Immature natural killer cell (primary cell): ENCODE data around the gene NUP35. TPM values are rescaled to one million over a fixed set of nuclear protein-coding genes. Genes with fewer than 3 reads are reported as not detected.
"Not testable (repeated sequence)": the region's sequence is repeated elsewhere in the genome, so short reads cannot be mapped to it uniquely, and the experiment has no call there.

ENCODE experiments used
- DNase-seq, 3 donors: peaks; one replicate each; pipeline ENCODE4 v3.0.0; 2022; ENCODE audit warnings: mixed read lengths in 1 of 3
- H3K27ac Mint-ChIP-seq, 6 donors: one replicate each; pipeline ENCODE4 v1.8.0; 2020; ENCODE audit warnings: mixed read lengths in 6 of 6, mild to moderate bottlenecking in 5 of 6, inconsistent platforms in 4 of 6, moderate library complexity in 3 of 6
- H3K27me3 Mint-ChIP-seq, 3 donors: one replicate each; pipeline ENCODE4 v1.8.0; 2020 to 2021; ENCODE audit warnings: low read depth in 3 of 3, mild to moderate bottlenecking in 3 of 3, mixed read lengths in 3 of 3, moderate library complexity in 3 of 3, inconsistent platforms in 1 of 3
- H3K36me3 Mint-ChIP-seq, 3 donors: one replicate each; pipeline ENCODE4 v1.8.0; 2020; ENCODE audit warnings: mixed read lengths in 3 of 3, inconsistent platforms in 2 of 3, mild to moderate bottlenecking in 2 of 3
- H3K4me1 Mint-ChIP-seq, 2 donors: one replicate each; pipeline ENCODE4 v1.8.0; 2020; ENCODE audit warnings: inconsistent platforms in 2 of 2, mild to moderate bottlenecking in 2 of 2, mixed read lengths in 2 of 2, moderate library complexity in 1 of 2
- H3K4me3 Mint-ChIP-seq, 5 donors: one replicate each; pipeline ENCODE4 v1.8.0; 2020; ENCODE audit warnings: mild to moderate bottlenecking in 5 of 5, mixed read lengths in 5 of 5, inconsistent platforms in 3 of 5, moderate library complexity in 3 of 5
- H3K9me3 Mint-ChIP-seq, 6 donors: one replicate each; pipeline ENCODE4 v1.8.0; 2020; ENCODE audit warnings: mild to moderate bottlenecking in 6 of 6, mixed read lengths in 6 of 6, inconsistent platforms in 4 of 6, moderate library complexity in 3 of 6
- polyA plus RNA-seq, 3 donors: library from polyadenylated mRNA; unstranded; fragments of 300-500 nt; fragmentation: Illumina TruSeq; gene quantifications; one replicate each; pipeline ENCODE4 v1.2.3, GENCODE V29; 2021

Gene NUP35
- polyA plus RNA-seq, 3 donors from 2014 or later, result 2.4 to 6.1 (median 5.0) TPM

GRCh38 chr2:183112577-183112976, 11.7 kb upstream of the NUP35 start:
- H3K9me3 Mint-ChIP-seq, result no peaks in the 10 kb centered on the region
- H3K4me1 Mint-ChIP-seq, result no peaks in the 10 kb centered on the region
- no peak overlapping the region for H3K27ac Mint-ChIP-seq
- H3K4me3 Mint-ChIP-seq, result no peak overlapping the region
- H3K27me3 Mint-ChIP-seq, result peaks cover 0 to 21% (median 9%) of the 10 kb centered on the region in 3 donors
- no peaks in the 10 kb centered on the region for H3K36me3 Mint-ChIP-seq
- no peak for DNase-seq

- Mint-ChIP-seq H3K4me3 (no peak overlapping the region), H3K36me3 (no peaks in the 10 kb centered on the region), H3K9me3 (no peaks in the 10 kb centered on the region), H3K4me1 (no peaks in the 10 kb centered on the region), H3K27ac (no peak overlapping the region), H3K27me3 (peaks cover 0 to 24% (median 9%) of the 10 kb centered on the region in 3 donors)
- DNase-seq, result no peak
Measured at GRCh38 chr2:183113630-183114029, 10.6 kb upstream of the NUP35 start.

GRCh38 chr2:183117226-183117625, 7.0 kb upstream of the NUP35 start:
- Mint-ChIP-seq H3K4me1 (no peaks in the 10 kb centered on the region), H3K4me3 (no peak overlapping the region), H3K9me3 (no peaks in the 10 kb centered on the region), H3K36me3 (no peaks in the 10 kb centered on the region), H3K27me3 (peaks cover 4 to 32% (median 4%) of the 10 kb centered on the region in 3 donors), H3K27ac (no peak overlapping the region)
- DNase-seq, result no peak

- Mint-ChIP-seq H3K4me3 (peak overlapping the region; percentile 88 to 99 (median 98)), H3K4me1 (peaks cover 22 to 35% of the 10 kb centered on the region in 2 donors), H3K9me3 (no peaks in the 10 kb centered on the region), H3K36me3 (no peaks in the 10 kb centered on the region), H3K27ac (peak overlapping the region; percentile 89 to 98 (median 95)), H3K27me3 (peaks cover 0 to 18% (median 6%) of the 10 kb centered on the region in 3 donors)
- DNase-seq, result no peak
Measured at GRCh38 chr2:183123117-183123958, 905 bp upstream of the NUP35 start.

- Mint-ChIP-seq H3K27ac (peak overlapping the region; percentile 89 to 98 (median 95)), H3K36me3 (peaks cover 1 to 2% (median 1%) of the 10 kb centered on the region in 3 donors), H3K27me3 (peaks cover 0 to 14% (median 6%) of the 10 kb centered on the region in 3 donors), H3K9me3 (no peaks in the 10 kb centered on the region), H3K4me1 (peaks cover 22 to 35% of the 10 kb centered on the region in 2 donors), H3K4me3 (peak overlapping the region; percentile 88 to 99 (median 98))
- DNase-seq, result no peak
Measured at GRCh38 chr2:183123959-183124221, 353 bp upstream of the NUP35 start.

GRCh38 chr2:183124957-183125255, 663 bp downstream of the NUP35 start:
- no peak for DNase-seq
- Mint-ChIP-seq H3K4me3 (peak overlapping the region; percentile 88 to 99 (median 98)), H3K27me3 (peaks cover 0 to 13% (median 3%) of the 10 kb centered on the region in 3 donors), H3K36me3 (peaks cover 4 to 6% (median 5%) of the 10 kb centered on the region in 3 donors), H3K4me1 (peaks cover 22 to 35% of the 10 kb centered on the region in 2 donors), H3K27ac (peak overlapping the region; percentile 89 to 98 (median 95)), H3K9me3 (no peaks in the 10 kb centered on the region)

- Mint-ChIP-seq H3K36me3 (peaks cover 4 to 6% (median 5%) of the 10 kb centered on the region in 3 donors), H3K27ac (peak overlapping the region in 1 of 6 donors; percentile 94), H3K4me3 (peak overlapping the region; percentile 88 to 99 (median 98)), H3K27me3 (peaks cover 0 to 8% (median 3%) of the 10 kb centered on the region in 3 donors), H3K4me1 (peaks cover 22 to 35% of the 10 kb centered on the region in 2 donors), H3K9me3 (no peaks in the 10 kb centered on the region)
- no peak for DNase-seq
Measured at GRCh38 chr2:183125659-183126341, 1.6 kb downstream of the NUP35 start.

- peaks cover 4 to 10% (median 5%) of the 10 kb centered on the region in 3 donors for H3K36me3 Mint-ChIP-seq
- H3K4me1 Mint-ChIP-seq, result peaks cover 22 to 35% of the 10 kb centered on the region in 2 donors
- no peak for DNase-seq
- no peak overlapping the region for H3K27ac Mint-ChIP-seq
- H3K27me3 Mint-ChIP-seq, result peaks cover 0 to 6% (median 2%) of the 10 kb centered on the region in 3 donors
- no peak overlapping the region for H3K4me3 Mint-ChIP-seq
- H3K9me3 Mint-ChIP-seq, result no peaks in the 10 kb centered on the region
Measured at GRCh38 chr2:183126635-183127034, 2.4 kb downstream of the NUP35 start.

- Mint-ChIP-seq H3K4me3 (no peak overlapping the region), H3K9me3 (no peaks in the 10 kb centered on the region), H3K27ac (no peak overlapping the region), H3K4me1 (no peaks in the 10 kb centered on the region), H3K36me3 (peaks cover 9 to 17% (median 15%) of the 10 kb centered on the region in 3 donors), H3K27me3 (peaks cover 0 to 2% (median 0%) of the 10 kb centered on the region in 3 donors)
- no peak for DNase-seq
Measured at GRCh38 chr2:183134016-183134415, 9.8 kb downstream of the NUP35 start.

GRCh38 chr2:183148955-183149354, 24.7 kb downstream of the NUP35 start:
- no peak for DNase-seq
- Mint-ChIP-seq H3K27me3 (no peaks in the 10 kb centered on the region), H3K4me3 (no peak overlapping the region), H3K27ac (no peak overlapping the region), H3K4me1 (peaks cover 2 to 15% of the 10 kb centered on the region in 2 donors), H3K9me3 (peaks cover 0 to 4% (median 0%) of the 10 kb centered on the region in 6 donors), H3K36me3 (peaks cover 28 to 41% (median 29%) of the 10 kb centered on the region in 3 donors)

- Mint-ChIP-seq H3K9me3 (no peaks in the 10 kb centered on the region), H3K4me3 (no peak overlapping the region), H3K4me1 (peaks cover 2 to 15% of the 10 kb centered on the region in 2 donors), H3K27ac (no peak overlapping the region), H3K27me3 (no peaks in the 10 kb centered on the region), H3K36me3 (peaks cover 27 to 40% (median 30%) of the 10 kb centered on the region in 3 donors)
- DNase-seq, result no peak
Measured at GRCh38 chr2:183149489-183149888, 25.2 kb downstream of the NUP35 start.

GRCh38 chr2:183152280-183152679, 28.0 kb downstream of the NUP35 start:
- H3K4me1 Mint-ChIP-seq, H3K27ac Mint-ChIP-seq, H3K4me3 Mint-ChIP-seq, DNase-seq, H3K9me3 Mint-ChIP-seq, H3K27me3 Mint-ChIP-seq: not testable (repeated sequence)
- H3K36me3 Mint-ChIP-seq, result peaks cover 20 to 34% (median 23%) of the 10 kb centered on the region in 3 donors

- Mint-ChIP-seq H3K27me3 (no peaks in the 10 kb centered on the region), H3K27ac (no peak overlapping the region), H3K4me3 (no peak overlapping the region), H3K9me3 (no peaks in the 10 kb centered on the region), H3K36me3 (peaks cover 21 to 34% (median 25%) of the 10 kb centered on the region in 3 donors), H3K4me1 (peaks cover 0 to 8% of the 10 kb centered on the region in 2 donors)
- DNase-seq, result no peak
Measured at GRCh38 chr2:183153967-183154366, 29.7 kb downstream of the NUP35 start.

GRCh38 chr2:183154772-183155171, 30.5 kb downstream of the NUP35 start:
- H3K9me3 Mint-ChIP-seq, result not testable (repeated sequence)
- H3K27ac Mint-ChIP-seq, result peak overlapping the region in 1 of 6 donors; percentile 12

More at GRCh38 chr2:183154772-183155171, 30.5 kb downstream of the NUP35 start:
- peaks cover 21 to 34% (median 25%) of the 10 kb centered on the region in 3 donors for H3K36me3 Mint-ChIP-seq
- H3K4me3 Mint-ChIP-seq, H3K4me1 Mint-ChIP-seq, H3K27me3 Mint-ChIP-seq, DNase-seq: not testable (repeated sequence)
